CD14-positive monocyte (primary cell): ENCODE data around the gene PLCH2. TPM values are rescaled to one million over a fixed set of nuclear protein-coding genes. Genes with fewer than 3 reads are reported as not detected.
"Not testable (repeated sequence)": the region's sequence is repeated elsewhere in the genome, so short reads cannot be mapped to it uniquely, and the experiment has no call there.

ENCODE experiments used
- DNase-seq, 3 donors: peaks; one replicate each; pipeline ENCODE4 v3.0.0-alpha.2; 2011 to 2022
- H2AFZ ChIP-seq: 2 replicates; pipeline ENCODE4 v1.6.0; 2012; ENCODE audit warnings: mild to moderate bottlenecking, low read depth, low read length, inconsistent platforms; ENCODE audit not compliant: insufficient read depth, poor library complexity, severe bottlenecking
- H3K27ac ChIP-seq, 2 donors: 1 replicate in 1 of 2; 2 replicates in 1 of 2; pipeline ENCODE4 v1.5.1; 2012 to 2013; ENCODE audit warnings: low read length in 2 of 2, control low read depth in 1 of 2, inconsistent platforms in 1 of 2, low read depth in 1 of 2, mild to moderate bottlenecking in 1 of 2
- H3K27me3 ChIP-seq, 2 donors: one replicate each; pipeline versions ENCODE4 v1.6.0 to v1.6.1; 2011 to 2013; ENCODE audit warnings: low read length in 2 of 2; ENCODE audit not compliant: control insufficient read depth in 2 of 2, insufficient read depth in 2 of 2
- H3K36me3 ChIP-seq, 2 donors: replicated peaks in 1 of 2; 1 replicate in 1 of 2; 2 replicates in 1 of 2; pipeline versions ENCODE4 v1.5.1 to v1.6.1; 2012 to 2013; ENCODE audit warnings: low read length in 2 of 2, control low read depth in 1 of 2, inconsistent platforms in 1 of 2, mild to moderate bottlenecking in 1 of 2; ENCODE audit not compliant: insufficient read depth in 2 of 2, control insufficient read depth in 1 of 2
- H3K4me1 ChIP-seq, 2 donors: 1 replicate in 1 of 2; 2 replicates in 1 of 2; pipeline versions ENCODE4 v1.5.1 to v1.6.1; 2012 to 2013; ENCODE audit warnings: low read length in 2 of 2, control low read depth in 1 of 2, inconsistent platforms in 1 of 2, mild to moderate bottlenecking in 1 of 2, moderate library complexity in 1 of 2; ENCODE audit not compliant: insufficient read depth in 2 of 2, control insufficient read depth in 1 of 2
- H3K4me2 ChIP-seq: replicated peaks from 2 replicates; pipeline ENCODE3; 2012; ENCODE audit warnings: low read length, moderate library complexity, mild to moderate bottlenecking; ENCODE audit not compliant: poor library complexity, severe bottlenecking; ENCODE audit errors: extremely low read depth
- H3K4me3 ChIP-seq, 3 experiments: fragments of 200-600 bp in 1 of 3; sonication (generic) in 1 of 3; replicated peaks in 1 of 3; 1 replicate in 2 of 3; 2 replicates in 1 of 3; pipeline ENCODE4 v1.5.1; 2011 to 2013; ENCODE audit warnings: low read length in 3 of 3, mild to moderate bottlenecking in 3 of 3, control low read depth in 2 of 3, low read depth in 2 of 3, inconsistent platforms in 1 of 3, moderate library complexity in 1 of 3
- H3K79me2 ChIP-seq: 2 replicates; pipeline ENCODE4 v1.6.0; 2012; ENCODE audit warnings: mild to moderate bottlenecking, control low read depth, inconsistent platforms, low read length, moderate library complexity; ENCODE audit not compliant: insufficient read depth
- H3K9ac ChIP-seq: 2 replicates; pipeline ENCODE4 v1.6.0; 2017; ENCODE audit warnings: low read length, mild to moderate bottlenecking; ENCODE audit not compliant: insufficient read depth, poor library complexity, severe bottlenecking
- H3K9me3 ChIP-seq, 2 donors: replicated peaks in 1 of 2; 1 replicate in 1 of 2; 2 replicates in 1 of 2; pipeline versions ENCODE4 v1.5.1 to v1.6.1; 2012 to 2013; ENCODE audit warnings: low read length in 2 of 2, control low read depth in 1 of 2; ENCODE audit not compliant: control insufficient read depth in 1 of 2, insufficient read depth in 1 of 2
- H4K20me1 ChIP-seq: 2 replicates; pipeline ENCODE4 v1.6.0; 2012; ENCODE audit warnings: mild to moderate bottlenecking, low read length, control low read depth, moderate library complexity; ENCODE audit not compliant: insufficient read depth
- H3K27ac Mint-ChIP-seq, 7 donors: one replicate each; pipeline ENCODE4 v1.8.0; 2020; ENCODE audit warnings: mild to moderate bottlenecking in 7 of 7, mixed read lengths in 7 of 7, moderate library complexity in 6 of 7, inconsistent platforms in 2 of 7
- H3K27me3 Mint-ChIP-seq, 3 donors: one replicate each; pipeline ENCODE4 v1.8.0; 2021 to 2022; ENCODE audit warnings: low read depth in 3 of 3, mild to moderate bottlenecking in 3 of 3, mixed read lengths in 3 of 3, moderate library complexity in 3 of 3, inconsistent platforms in 1 of 3
- H3K36me3 Mint-ChIP-seq, 2 donors: one replicate each; pipeline ENCODE4 v1.8.0; 2020; ENCODE audit warnings: mixed read lengths in 2 of 2, inconsistent platforms in 1 of 2, mild to moderate bottlenecking in 1 of 2
- H3K4me1 Mint-ChIP-seq: one replicate; pipeline ENCODE4 v1.8.0; 2020; ENCODE audit warnings: mild to moderate bottlenecking, mixed read lengths
- H3K4me3 Mint-ChIP-seq, 2 donors: one replicate each; pipeline ENCODE4 v1.8.0; 2020; ENCODE audit warnings: mild to moderate bottlenecking in 2 of 2, mixed read lengths in 2 of 2, moderate library complexity in 1 of 2
- H3K9me3 Mint-ChIP-seq, 7 donors: one replicate each; pipeline ENCODE4 v1.8.0; 2020 to 2022; ENCODE audit warnings: mixed read lengths in 7 of 7, mild to moderate bottlenecking in 6 of 7, moderate library complexity in 6 of 7, inconsistent platforms in 2 of 7
- WGBS: methylation state at CpG from one replicate; pipeline ENCODE4 v1.1.5; 2013; ENCODE audit warnings: missing lambda C conversion rate; ENCODE audit not compliant: insufficient coverage; 5-methylcytosine and 5-hydroxymethylcytosine counted together
- intact Hi-C, 2 donors: fragments of 100-400 bp; cut with micrococcal nuclease; formaldehyde crosslinking; loops; one replicate each; pipeline versions ENCODE4 v1.15.0 to v1.15.1; 2023
- polyA plus RNA-seq, 3 donors: library from polyadenylated mRNA; depleted of rRNA in 1 of 3; unstranded in 2 of 3; stranded (reverse) in 1 of 3; fragments of 300-500 nt in 2 of 3; fragments of >200 nt in 1 of 3; fragmentation: Illumina TruSeq in 2 of 3; gene quantifications; 1 replicate in 2 of 3; 2 replicates in 1 of 3; pipeline ENCODE4 v1.2.3, GENCODE V29; 2012 to 2021
- TF ChIP-seq, protein P1 (sequence below): fragments of 200-600 bp; IDR thresholded peaks from one replicate; pipeline ENCODE4 v1.8.0; 2022; ENCODE audit warnings: antibody characterized with exemption, mild to moderate bottlenecking

The PLCH2 gene
- polyA plus RNA-seq, 3 donors: 1.2 TPM; not detected in 2

DNA sequence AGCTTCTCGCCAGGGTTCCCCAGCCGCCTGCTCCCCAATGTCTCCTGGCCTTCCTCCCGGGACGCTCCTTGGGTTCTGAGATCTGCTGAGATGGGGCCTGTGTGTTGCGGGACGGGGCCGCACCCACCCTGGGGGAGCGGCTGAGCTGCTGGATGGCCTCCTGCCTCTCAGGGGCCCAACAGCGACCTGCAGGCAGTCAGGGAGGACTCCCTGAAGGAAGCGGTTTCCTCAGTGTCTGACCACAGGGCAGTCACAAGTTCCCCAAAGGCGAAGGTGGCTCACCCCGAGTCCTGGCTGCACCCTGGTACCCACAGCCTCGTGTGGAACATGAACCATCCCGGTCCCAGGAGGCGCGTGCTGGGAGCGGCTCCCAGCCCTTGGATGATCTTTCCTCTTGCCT lies 18.6 kb upstream of the PLCH2 start:
- intact Hi-C loops: no loop called here
- Histone ChIP-seq H3K9me3 (no peaks in the 10 kb centered on the region), H3K27me3 (no peaks in the 10 kb centered on the region)

DNA sequence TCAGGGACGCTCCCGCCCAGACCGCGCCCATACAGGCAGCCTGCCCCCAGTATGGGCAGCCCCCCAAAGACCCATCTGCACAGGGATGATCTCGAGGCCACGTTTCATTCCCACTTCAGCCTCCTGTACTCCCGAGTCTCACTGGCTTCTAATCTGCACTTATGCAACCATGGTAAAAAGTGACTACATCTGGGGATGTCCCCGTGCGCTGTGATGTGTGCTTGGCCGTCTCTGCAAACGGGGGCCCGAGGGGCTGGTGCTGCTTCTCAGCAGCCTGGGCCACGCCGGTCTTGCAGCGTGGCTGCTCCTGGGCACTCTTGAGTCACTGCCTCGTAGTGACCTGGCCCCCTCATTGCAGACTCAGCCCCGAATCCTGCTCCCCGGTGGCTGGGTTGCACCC lies 17.4 kb upstream of the PLCH2 start:
- Histone ChIP-seq H3K9ac (no peak overlapping the region), H3K79me2 (no peaks in the 10 kb centered on the region), H3K27me3 (no peaks in the 10 kb centered on the region), H2AFZ (no peak overlapping the region), H3K4me1 (no peaks in the 10 kb centered on the region), H3K4me3 (no peak overlapping the region), H3K27ac (no peak overlapping the region), H3K4me2 (no peak overlapping the region), H3K9me3 (no peaks in the 10 kb centered on the region), H4K20me1 (no peaks in the 10 kb centered on the region), H3K36me3 (no peaks in the 10 kb centered on the region)
- intact Hi-C loops: no loop called here
- TF ChIP-seq, protein P1, sequence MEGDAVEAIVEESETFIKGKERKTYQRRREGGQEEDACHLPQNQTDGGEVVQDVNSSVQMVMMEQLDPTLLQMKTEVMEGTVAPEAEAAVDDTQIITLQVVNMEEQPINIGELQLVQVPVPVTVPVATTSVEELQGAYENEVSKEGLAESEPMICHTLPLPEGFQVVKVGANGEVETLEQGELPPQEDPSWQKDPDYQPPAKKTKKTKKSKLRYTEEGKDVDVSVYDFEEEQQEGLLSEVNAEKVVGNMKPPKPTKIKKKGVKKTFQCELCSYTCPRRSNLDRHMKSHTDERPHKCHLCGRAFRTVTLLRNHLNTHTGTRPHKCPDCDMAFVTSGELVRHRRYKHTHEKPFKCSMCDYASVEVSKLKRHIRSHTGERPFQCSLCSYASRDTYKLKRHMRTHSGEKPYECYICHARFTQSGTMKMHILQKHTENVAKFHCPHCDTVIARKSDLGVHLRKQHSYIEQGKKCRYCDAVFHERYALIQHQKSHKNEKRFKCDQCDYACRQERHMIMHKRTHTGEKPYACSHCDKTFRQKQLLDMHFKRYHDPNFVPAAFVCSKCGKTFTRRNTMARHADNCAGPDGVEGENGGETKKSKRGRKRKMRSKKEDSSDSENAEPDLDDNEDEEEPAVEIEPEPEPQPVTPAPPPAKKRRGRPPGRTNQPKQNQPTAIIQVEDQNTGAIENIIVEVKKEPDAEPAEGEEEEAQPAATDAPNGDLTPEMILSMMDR: no peak
- no peak overlapping the region for H3K4me3 Mint-ChIP-seq
- no peak overlapping the region for H3K27ac Mint-ChIP-seq
- WGBS: 92% methylated on average over 18 of the region's 18 CpGs
- H3K27me3 Mint-ChIP-seq: peaks cover 1 to 6% (median 4%) of the 10 kb centered on the region in 3 donors
- H3K36me3 Mint-ChIP-seq: no peaks in the 10 kb centered on the region
- DNase-seq: no peak
- no peaks in the 10 kb centered on the region for H3K4me1 Mint-ChIP-seq
- peaks cover 0 to 1% (median 0%) of the 10 kb centered on the region in 7 donors for H3K9me3 Mint-ChIP-seq

More for the DNA sequence above, 18.6 kb upstream of the PLCH2 start:
- Histone ChIP-seq H3K4me1 (no peaks in the 10 kb centered on the region), H3K36me3 (no peaks in the 10 kb centered on the region), H4K20me1 (no peaks in the 10 kb centered on the region), H3K79me2 (no peaks in the 10 kb centered on the region), H3K27ac (no peak overlapping the region), H2AFZ (no peak overlapping the region), H3K4me2 (no peak overlapping the region), H3K9ac (no peak overlapping the region), H3K4me3 (no peak overlapping the region)
- Mint-ChIP-seq H3K4me3 (no peak overlapping the region), H3K4me1 (no peaks in the 10 kb centered on the region), H3K27ac (no peak overlapping the region), H3K36me3 (no peaks in the 10 kb centered on the region), H3K27me3 (peaks cover 0 to 2% (median 2%) of the 10 kb centered on the region in 3 donors), H3K9me3 (peaks cover 0 to 1% (median 0%) of the 10 kb centered on the region in 7 donors)
- TF ChIP-seq, protein P1: no peak
- WGBS: 86% methylated on average over 16 of the region's 17 CpGs
- no peak for DNase-seq

DNA sequence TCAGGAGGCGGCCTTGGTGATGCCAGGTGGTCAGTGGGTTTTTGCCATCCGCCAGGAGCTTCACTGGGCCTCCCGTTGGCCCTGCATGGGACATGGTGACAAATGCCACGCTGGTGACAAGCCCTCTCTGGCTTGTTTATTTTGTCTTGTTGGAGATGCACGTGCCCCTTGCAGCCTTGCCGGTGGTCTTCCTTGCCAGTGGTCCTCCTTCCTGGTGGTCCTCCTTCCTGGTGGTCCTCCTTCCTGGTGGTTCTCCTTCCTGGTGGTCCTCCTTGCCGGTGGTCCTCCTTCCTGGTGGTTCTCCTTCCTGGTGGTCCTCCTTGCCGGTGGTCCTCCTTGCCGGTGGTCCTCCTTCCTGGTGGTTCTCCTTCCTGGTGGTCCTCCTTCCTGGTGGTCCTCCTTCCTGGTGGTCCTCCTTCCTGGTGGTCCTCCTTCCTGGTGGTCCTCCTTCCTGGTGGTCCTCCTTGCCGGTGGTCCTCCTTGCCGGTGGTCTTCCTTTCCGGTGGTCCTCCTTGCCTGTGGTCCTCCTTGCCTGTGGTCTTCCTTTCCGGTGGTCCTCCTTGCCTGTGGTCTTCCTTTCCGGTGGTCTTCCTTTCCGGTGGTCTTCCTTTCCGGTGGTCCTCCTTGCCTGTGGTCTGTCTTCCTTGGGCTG lies 16.9 kb upstream of the PLCH2 start:
- H3K27me3 Mint-ChIP-seq, H3K36me3 Mint-ChIP-seq, H3K36me3 ChIP-seq, intact Hi-C loops, DNase-seq, H3K79me2 ChIP-seq, H3K4me3 Mint-ChIP-seq, H3K9me3 ChIP-seq, H3K27me3 ChIP-seq, H4K20me1 ChIP-seq, H3K9ac ChIP-seq, H3K4me1 Mint-ChIP-seq, H3K4me3 ChIP-seq, H2AFZ ChIP-seq, H3K9me3 Mint-ChIP-seq, H3K4me1 ChIP-seq, H3K27ac Mint-ChIP-seq, H3K27ac ChIP-seq, H3K4me2 ChIP-seq: not testable (repeated sequence)
- 89% methylated on average over 12 of the region's 16 CpGs for WGBS
